Mesenteric fat pad (tissue), 1 donor: Measurements from ENCODE around the gene ZNF845. TPM values are rescaled to one million over a fixed set of nuclear protein-coding genes. Genes with fewer than 3 reads are reported as not detected.
"Not testable (repeated sequence)": the region's sequence is repeated elsewhere in the genome, so short reads cannot be mapped to it uniquely, and the experiment has no call there.

ENCODE experiments used
- DNase-seq: peaks from one replicate; pipeline ENCODE4 v3.0.0-alpha.2; 2020; ENCODE audit warnings: low spot score
- long read RNA-seq: library from polyadenylated mRNA; unstranded; transcript quantifications from one replicate; pipeline ENCODE4 v2.0.0, GENCODE V29; 2020
- total RNA-seq: library from RNA; stranded (reverse); fragmentation: NEBNext Ultra II Directional; extraction: Animal tissue kit (Norgen Biotek cat#: 25700); gene quantifications from one replicate; pipeline ENCODE4 v1.2.1, GENCODE V29; 2021
- donor health status: DM: yes; HTN: yes; CAD: no.

The ZNF845 gene
- 4.8 TPM for total RNA-seq
- long read RNA-seq, partial matches to known transcripts, result 0 of 3 reads
- long read RNA-seq, other reads (novel, unspliced or antisense), result 3 of 3 reads

- DNase-seq, result peak; percentile 97
Observed at GRCh38 chr19:53333463-53334449, at the start of gene ZNF845. Gene ZNF845 (plus strand): TSS chr19:53333749. CDS start chr19:53341308, 7,559 bp downstream.

GRCh38 chr19:53285087-53285486 lies 48.5 kb upstream of the ZNF845 start:
- DNase-seq, result no peak

DNA sequence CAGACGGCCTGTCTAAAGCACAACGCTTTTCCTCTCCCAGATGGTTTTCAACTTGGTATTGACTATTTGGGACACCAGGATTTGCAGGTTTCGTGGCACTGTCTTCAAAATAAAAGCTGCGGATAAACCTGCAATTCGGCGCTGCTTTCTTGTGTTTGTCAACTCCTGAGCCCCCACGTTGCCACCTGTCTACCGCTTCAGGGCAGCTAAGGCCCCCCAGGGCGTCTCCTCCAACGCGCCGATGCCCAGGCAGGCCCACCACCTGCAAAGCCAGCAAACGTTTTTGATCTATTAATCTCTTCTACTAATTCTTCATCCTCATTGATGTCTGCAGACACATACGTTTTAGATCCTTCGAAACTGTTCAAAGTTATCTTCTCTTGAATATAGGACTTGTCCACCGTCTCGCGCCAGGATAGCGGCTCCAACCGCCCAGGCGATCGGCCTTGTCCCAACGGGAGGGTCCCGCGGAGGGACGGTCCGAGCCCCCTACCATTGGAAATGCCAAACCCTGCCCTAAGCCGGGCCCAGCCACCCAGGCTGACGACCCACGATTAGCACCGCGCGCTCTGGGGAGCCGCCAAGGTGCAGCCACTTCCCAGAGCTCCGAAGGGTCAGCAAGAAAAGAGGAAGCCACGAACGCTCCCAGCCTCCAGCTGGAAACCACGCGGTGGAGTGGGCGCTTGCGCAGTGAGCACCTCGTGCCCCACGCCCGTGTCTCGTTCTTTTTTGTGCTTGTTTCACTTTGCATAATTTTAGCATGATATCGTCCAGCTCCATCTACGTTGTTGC lies 42.6 kb upstream of the ZNF845 start:
- DNase-seq, result no peak

DNA sequence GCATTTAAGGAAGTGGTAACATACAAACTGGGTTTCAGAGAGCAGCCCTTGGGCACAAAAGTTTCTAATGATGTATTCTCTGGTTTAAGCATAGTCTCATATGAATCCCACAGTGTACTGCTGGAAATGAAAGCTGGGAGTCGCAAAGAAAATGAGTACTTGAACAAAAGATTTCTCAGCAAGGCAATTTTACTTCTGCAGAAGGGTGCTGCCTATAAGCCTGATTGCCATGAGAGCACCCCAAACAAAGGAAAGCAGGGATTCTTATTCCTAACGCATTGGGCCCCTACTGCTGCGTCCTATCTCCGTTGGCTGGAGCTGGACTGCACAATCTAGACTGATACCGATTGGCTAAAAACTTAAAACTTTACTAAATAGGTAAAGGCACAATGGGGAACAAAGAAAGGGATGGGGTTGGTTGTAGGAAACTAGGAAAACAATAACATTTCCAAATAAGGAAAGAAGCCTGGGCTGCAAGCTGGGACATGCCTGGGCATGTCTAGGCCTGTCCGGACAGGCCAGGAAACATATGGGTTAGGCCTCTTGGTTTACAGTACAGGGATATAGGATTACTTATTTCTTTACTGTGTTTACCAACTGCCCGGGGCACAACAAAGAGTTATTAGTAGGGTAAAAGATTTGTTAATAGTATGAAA lies 38.6 kb upstream of the ZNF845 start:
- DNase-seq, result no peak

GRCh38 chr19:53301341-53301740 lies 32.2 kb upstream of the ZNF845 start:
- not testable (repeated sequence) for DNase-seq

- no peak for DNase-seq
Observed at GRCh38 chr19:53308339-53308811, 25.2 kb upstream of the ZNF845 start.

GRCh38 chr19:53311044-53311443 lies 22.5 kb upstream of the ZNF845 start:
- DNase-seq, result no peak

- no peak for DNase-seq
Observed at GRCh38 chr19:53311897-53312296, 21.7 kb upstream of the ZNF845 start.

DNA sequence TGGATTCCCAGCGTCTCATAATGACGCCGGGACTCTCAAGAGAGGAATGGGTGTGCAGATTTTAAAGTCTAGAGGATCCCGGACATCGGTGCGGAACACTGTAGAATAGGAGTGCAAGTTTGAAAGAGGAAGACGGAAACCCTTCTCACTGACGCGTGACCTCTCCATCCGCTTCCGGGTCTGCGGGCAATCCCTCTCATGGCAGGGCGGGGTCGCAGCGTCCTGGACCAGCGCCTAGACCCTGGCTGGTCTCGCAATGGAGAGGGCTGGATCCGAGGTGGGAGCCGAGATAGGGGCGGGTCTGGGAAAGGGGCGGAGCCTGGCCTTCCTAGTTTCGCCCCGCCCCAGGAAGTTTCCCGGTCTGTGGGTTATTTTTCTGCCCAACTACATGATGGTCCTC lies 4.6 kb upstream of the ZNF845 start:
- no peak for DNase-seq

- no peak for DNase-seq
Observed at GRCh38 chr19:53332484-53332883, 1.1 kb upstream of the ZNF845 start.

DNA sequence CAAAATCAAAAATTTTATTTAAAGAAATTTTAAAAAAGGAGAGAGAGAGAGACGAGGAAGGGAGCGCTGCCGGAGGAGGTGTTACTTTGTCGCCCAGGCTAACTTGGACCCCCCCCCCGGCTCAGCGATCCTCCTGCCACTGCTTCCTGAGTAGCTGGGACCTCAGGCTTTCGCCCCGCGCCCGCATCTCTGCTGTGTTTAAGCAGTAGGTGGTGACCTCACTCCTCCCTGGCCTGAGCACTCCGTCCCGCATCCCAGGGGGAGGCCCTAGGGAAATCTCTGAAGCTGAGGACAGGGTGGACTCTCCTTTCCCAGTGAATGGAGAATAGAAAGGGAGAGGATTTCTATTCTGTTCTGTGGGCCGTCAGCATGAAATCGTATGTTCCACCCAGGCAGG lies 485 bp upstream of the ZNF845 start:
- no peak for DNase-seq

DNA sequence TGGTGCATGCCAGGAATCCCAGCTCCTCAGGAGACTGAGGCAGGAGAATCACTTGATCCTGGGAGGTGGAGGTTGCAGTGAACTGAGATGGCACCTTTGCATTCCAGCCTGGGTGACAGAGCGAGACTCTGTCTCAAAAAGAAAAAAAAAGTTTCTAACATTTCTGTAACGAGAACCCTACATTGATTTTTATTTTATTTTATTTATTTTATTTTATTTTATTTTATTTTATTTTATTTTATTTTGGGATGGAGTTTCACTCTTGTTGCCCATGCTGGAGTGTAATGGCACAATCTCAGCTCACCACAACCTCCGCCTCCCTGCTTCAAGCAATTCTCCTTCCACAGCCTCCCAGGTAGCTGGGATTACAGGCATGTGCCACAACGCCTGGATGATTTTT lies 10.9 kb downstream of the ZNF845 start:
- DNase-seq, result not testable (repeated sequence)

DNA sequence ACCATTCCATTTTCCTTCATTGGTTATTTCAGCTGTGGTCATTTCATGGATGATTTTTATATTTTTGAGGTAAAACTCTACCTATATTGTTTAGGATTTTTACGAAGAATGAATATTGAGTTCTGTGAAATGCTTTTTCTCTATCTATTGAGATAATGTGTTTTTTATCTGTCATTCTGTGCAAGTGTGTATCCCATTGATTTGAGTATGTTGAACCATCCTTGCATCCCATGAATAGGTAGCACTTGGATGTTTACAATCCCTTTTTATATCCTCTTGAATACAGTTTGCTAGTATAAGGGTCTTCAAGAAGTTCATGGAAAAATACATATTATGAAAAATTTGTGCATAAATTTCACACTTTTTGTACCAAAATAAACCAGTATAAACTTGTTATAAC lies 22.2 kb downstream of the ZNF845 start:
- DNase-seq, result no peak

DNA sequence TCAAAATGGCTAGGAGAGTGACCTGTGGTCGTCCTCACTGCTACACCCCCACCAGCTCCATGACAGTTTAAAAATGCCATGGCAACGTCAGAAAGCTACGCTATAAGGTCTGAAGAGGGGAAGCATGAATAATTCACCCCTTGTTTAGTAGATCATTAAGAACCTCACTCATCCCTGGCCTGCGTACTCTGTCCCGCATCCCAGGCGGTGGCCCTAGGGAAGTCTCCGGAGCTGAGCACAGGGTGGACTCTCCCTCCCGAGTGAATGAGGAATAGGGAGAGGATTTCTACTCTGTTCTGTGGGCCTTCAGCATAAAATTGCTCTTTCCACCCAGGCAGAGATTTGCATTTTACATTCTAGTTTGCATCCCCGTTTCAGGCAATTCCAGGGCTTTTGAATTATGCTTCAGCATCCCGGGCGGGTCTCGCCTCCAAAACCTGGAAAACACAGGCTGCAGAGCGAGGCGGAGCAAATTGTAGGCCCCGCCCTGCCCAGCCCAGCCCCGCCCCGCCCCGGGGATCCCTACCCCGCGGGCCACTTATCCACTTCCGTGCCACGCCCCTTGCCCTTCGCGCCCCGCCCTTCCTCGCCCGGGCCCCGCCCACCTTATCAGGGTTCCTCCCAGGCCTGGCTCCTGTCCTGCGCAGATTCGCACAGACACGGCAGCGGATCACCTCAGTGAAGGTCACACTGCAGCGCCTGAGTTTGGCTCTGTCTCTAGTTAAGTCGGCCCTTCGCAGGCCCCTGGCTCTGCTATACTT lies 24.5 kb downstream of the ZNF845 start:
- DNase-seq, result no peak

DNA sequence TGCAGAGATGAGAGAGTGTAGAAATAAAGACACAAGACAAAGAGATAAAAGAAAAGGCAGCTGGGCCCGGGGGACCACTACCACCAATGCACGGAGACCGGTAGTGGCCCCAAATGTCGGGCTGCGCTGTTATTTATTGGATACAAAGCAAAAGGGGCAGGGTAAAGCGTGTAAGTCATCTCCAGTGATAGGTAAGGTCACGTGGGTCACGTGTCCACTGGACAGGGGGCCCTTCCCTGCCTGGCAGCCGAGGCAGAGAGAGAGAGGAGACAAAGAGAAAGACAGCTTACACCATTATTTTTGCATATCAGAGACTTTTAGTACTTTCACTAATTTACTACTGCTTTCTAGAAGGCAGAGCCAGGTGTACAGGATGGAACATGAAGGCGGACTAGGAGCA lies 26.5 kb downstream of the ZNF845 start:
- DNase-seq, result not testable (repeated sequence)

DNA sequence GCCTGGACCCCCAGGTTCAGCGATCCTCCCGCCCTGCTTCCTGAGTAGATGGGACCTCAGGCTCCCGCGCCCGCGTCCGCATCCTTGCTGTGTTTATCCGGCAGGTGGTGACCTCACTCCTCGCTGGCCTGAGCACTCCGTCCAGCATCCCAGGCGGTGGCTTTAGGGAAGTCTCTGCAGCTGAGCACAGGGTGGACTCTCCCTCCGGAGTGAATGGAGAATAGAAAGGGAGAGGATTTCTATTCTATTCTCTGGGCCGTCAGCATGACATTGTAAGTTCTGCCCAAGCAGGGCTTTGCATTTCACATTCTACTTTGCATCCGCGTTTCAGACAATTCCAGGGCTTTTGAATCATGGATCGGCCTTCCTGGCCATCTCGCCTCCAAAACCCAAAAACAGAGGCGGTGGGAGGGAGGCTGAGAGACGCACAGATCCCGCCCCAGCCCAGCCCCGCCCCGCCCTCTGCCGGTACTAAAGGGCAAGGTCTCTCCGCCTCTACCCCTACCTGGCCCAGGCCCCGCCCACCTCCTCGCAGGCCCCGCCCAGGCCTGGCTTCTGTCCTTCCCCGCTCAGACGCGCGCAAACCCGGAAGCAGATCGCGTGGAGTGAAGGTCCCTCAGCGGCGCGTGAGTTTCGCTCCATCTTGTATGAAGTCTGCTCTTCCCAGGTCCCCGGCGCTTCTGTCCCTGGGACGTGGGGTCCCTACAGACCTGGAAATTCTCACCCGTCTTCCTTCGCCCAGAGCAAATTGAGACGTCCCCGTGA lies 31.8 kb downstream of the ZNF845 start, which contains the start of gene ZNF525:
TSS of gene ZNF525 (plus strand) at position 572 of the 765 bp plus-strand sequence. CDS start 6,577 bp downstream, outside the sequence.
- peak; percentile 95 for DNase-seq

DNA sequence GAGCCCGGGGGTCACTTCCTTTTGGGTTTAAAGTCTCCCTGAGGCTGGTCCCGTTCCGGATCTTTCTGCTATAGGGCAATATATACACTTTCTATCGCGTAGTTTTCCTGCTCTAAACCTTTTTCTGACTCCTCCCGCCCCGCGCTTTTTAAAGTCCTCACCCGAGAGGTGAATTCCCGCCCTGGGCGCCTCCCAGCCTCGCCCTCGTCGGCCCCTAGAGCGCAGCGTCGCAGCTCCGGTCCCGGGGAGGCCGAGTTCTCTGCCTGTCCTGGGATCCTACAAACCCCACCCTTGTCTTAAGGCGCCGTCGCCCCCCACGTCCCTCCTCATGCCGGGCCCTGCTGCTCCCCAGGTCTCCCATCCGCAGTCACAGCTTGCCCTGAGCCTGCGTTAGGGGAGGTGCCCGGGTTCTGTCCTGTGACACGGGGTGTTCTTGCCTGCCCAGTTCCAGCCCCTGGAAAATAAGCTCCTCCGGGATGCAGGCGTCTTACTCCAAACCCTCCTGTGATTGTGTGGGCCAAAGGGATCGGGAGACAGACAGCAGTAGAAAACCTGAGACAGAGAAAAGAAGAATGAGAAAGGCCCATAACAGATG lies 32.4 kb downstream of the ZNF845 start:
- DNase-seq, result no peak

DNA sequence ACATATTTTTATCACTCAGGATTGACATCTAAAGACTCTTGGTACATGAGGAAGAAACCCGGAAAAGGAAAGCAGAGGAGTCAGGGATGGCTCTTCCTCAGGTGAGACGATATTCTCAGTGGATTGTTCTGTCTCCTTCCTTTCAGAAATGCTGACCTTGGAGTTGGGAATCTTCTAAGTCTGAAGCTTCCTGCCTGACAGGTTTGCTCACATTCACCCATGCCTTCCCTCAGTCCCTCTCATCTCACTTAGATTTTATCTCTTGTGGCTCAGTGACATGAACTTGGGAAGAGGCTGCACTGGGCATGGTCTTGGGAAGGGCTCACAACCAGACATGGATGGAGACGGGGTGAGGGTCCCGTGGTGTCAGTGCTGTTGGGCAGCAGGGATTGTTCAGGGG lies 38.6 kb downstream of the ZNF845 start:
- no peak for DNase-seq

GRCh38 chr19:53374288-53374687 lies 40.7 kb downstream of the ZNF845 start:
- DNase-seq, result no peak
